HG03025 (cell line): ENCODE results near the gene MARCHF2.
"Not testable (repeated sequence)": the region's sequence is repeated elsewhere in the genome, so short reads cannot be mapped to it uniquely, and the experiment has no call there.

Experiments
- ATAC-seq: cut with Tn5 transposase; IDR thresholded peaks from one replicate; pipeline ENCODE4 v1.9.1; 2021; ENCODE audit warnings: mild to moderate bottlenecking, moderate library complexity; ENCODE audit not compliant: unreplicated experiment, low FRiP score

MARCHF2 gene

GRCh38 chr19:8412783-8413628 is at the start of gene MARCHF2:
MARCHF2 (plus strand) TSS chr19:8413305; CDS start chr19:8421841, 8,536 bp downstream.
- ATAC-seq = peak; percentile 99

GRCh38 chr19:8363803-8364771 is 49.0 kb upstream of the MARCHF2 start, which contains the start of gene ANGPTL4:
ANGPTL4 (plus strand) TSS chr19:8364155; CDS start chr19:8364322, 167 bp downstream.
- no peak for ATAC-seq

GRCh38 chr19:8366121-8366581 is 47.0 kb upstream of the MARCHF2 start:
- no peak for ATAC-seq

- ATAC-seq = no peak
These were observed 46.2 kb upstream of the MARCHF2 start for GRCh38 chr19:8366961-8367326.

- ATAC-seq = no peak
These were observed 45.6 kb upstream of the MARCHF2 start for GRCh38 chr19:8367327-8368001.

GRCh38 chr19:8370176-8371010 is 42.7 kb upstream of the MARCHF2 start:
- no peak for ATAC-seq

GRCh38 chr19:8371011-8371804 is 41.9 kb upstream of the MARCHF2 start:
- no peak for ATAC-seq

GRCh38 chr19:8373867-8374813 is 39.0 kb upstream of the MARCHF2 start:
- ATAC-seq = no peak

GRCh38 chr19:8375766-8376165 is 37.3 kb upstream of the MARCHF2 start:
- not testable (repeated sequence) for ATAC-seq

GRCh38 chr19:8376373-8376974 is 36.6 kb upstream of the MARCHF2 start:
- ATAC-seq = not testable (repeated sequence)

GRCh38 chr19:8377598-8377997 is 35.5 kb upstream of the MARCHF2 start:
- no peak for ATAC-seq

- ATAC-seq = not testable (repeated sequence)
These were observed 33.8 kb upstream of the MARCHF2 start for GRCh38 chr19:8379156-8379891.

GRCh38 chr19:8384569-8384968 is 28.5 kb upstream of the MARCHF2 start:
- ATAC-seq = not testable (repeated sequence)

- not testable (repeated sequence) for ATAC-seq
These were observed 28.0 kb upstream of the MARCHF2 start for GRCh38 chr19:8385103-8385502.

- not testable (repeated sequence) for ATAC-seq
These were observed 27.5 kb upstream of the MARCHF2 start for GRCh38 chr19:8385566-8385965.

- ATAC-seq = not testable (repeated sequence)
These were observed 26.7 kb upstream of the MARCHF2 start for GRCh38 chr19:8386419-8386818.
